Smooth muscle cell of the brain vasculature (primary cell): Measurements from ENCODE around the gene CAPN9.
A peak's percentile ranks its signal among the peaks of the same experiment; 100 is the strongest.

Source experiments
- DNase-seq: peaks from one replicate; pipeline ENCODE4 v3.0.0-alpha.2; 2012; ENCODE audit warnings: low read depth, low spot score

CAPN9 gene

DNA sequence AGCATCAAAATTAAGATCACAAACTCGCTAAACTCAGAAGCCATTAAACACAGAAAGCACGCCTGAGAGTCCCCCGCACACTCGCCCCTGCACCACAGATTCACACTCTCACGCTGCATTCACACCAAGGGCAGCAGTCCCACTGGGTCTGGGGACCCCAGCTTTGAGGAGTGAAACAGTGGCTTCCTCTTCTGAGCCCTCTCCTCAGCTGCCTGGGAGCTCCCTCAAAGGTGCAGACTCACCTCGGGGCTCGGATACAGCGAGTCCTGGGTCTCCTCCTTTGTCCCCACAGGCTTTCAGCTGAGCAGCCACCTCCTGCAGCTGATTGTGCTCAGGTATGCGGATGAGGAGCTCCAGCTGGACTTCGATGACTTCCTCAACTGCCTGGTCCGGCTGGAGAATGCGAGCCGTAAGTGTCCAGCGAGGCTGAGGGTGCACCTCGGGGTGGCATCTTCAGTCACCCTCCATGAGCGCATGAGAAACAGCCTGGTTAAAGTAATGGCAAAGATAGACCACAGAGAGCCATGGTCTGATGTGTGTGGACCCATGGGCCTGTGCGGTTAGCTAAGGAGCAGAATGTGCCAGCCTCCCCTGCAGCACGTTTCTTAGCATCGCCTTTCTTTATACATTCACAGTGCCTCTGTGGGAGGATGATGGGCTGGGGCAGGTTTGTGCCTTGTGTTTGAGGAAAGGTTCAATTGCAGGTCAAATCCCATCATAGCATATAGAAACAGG is 47.9 kb downstream of the CAPN9 start:
- DNase-seq, result no peak

DNA sequence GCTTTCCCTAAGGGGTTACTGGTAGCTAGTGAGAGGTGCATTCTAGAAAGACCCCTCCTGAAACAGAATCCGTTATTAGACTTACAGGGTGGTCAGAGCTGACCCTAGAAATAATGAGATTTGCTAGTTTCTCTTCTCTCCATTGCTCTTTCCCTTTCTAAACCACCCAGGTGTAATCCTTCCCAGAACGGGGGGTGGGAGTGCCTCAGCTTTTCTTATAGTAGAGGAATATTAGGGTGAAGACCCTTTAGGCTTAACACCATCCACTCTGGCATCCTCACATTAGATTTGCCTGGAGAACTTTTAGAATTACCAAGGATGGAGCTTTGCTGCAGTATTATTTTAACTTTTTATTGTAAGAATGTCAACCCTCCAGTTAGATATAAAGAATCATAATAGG is 49.4 kb downstream of the CAPN9 start:
- no peak for DNase-seq

DNA sequence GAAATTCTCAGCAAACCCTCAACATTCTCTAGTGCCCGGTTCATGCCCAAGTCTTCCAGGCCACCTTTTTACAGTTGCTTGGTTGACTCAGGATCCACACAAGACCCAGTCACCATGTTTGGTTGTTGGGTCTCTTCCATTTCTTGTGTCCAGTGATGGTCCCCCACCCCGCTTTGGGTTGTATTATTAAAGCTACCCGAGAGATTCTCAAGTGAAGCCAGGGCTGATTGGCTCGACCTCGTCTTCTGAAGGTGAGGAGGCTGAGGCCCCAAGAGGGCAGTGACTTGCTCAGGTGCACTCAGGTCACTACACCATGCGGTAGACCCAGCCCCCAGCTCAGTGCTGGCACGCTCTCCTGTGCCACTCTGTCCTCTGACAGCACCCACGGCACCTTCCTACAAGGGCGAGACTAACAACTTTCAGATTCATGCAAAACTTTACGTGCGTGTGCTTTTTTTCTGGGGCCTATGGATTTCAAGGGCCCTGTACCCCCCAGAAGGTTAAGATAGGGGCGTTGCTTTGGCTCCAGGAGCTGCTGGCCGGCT is 50.3 kb downstream of the CAPN9 start:
- no peak for DNase-seq

DNA sequence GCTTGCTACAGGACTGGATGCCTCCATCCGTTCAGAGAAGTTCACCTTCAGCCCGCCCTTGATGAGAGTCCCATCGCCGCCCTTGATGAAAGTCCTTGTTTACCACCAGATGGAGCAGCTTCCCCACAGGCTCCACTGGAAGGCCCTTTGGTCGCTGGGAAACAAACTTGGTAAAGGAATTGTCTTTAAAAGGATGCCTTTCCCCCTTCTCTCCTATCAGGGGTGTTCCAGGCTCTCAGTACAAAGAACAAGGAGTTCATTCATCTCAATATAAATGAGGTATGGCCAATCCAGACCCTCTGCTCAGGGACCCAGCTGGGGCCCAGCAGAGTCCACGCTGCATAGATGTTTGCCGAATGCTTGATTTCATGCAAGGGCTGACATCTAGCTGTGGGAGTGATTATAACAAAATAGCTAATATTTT is 50.8 kb downstream of the CAPN9 start:
- DNase-seq, result peak; percentile 46

- no peak for DNase-seq
These were observed 51.3 kb downstream of the CAPN9 start for GRCh38 chr1:230798491-230798890.

DNA sequence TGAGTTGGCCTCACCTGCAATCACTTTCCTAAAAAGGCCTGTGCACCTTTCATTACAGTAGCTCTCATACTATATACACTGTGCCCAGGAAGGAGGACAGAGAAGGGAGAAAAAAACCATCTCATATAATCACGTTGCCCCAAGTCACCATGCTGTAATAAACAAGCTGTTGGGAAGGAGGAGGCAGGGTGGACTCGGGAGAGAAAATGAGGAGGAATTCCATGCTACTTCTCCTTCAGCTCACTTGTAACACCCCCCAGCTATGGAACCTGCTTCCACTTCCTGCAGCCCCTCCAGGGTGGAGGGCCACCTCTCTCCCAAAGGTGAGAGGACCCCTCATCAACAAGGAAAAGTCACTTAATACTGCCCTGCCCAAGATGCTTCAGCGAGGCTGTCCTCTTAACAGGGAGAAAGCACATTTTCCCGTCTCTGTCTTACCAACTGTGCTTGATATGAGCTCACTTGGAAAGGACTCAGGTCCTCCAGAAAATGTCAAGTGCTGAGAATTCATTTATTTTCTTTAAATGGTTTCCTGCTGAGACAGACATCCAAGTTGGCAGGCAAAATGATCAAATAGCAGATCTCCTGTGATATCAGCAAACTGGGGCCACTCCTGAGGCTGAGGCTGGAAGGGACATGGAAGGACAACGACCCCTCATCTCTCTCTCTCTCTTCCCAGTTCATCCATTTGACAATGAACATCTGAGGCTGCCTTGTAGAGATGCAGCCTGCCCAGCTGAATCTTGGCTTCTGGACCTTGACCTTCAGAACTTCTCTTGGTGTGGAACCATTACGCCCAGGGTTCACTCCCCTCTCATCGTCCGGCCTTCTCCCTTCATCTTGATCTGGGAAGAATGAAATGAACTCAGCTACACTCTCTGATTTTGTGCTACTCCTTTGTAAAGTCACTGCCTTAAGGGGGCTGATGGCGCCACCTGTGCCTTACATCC is 54.0 kb downstream of the CAPN9 start:
- DNase-seq, result no peak

- no peak for DNase-seq
These were observed 57.2 kb downstream of the CAPN9 start for GRCh38 chr1:230804396-230804795.

GRCh38 chr1:230806552-230806951 is 59.4 kb downstream of the CAPN9 start:
- no peak for DNase-seq

GRCh38 chr1:230807029-230807428 is 59.8 kb downstream of the CAPN9 start:
- DNase-seq, result no peak

GRCh38 chr1:230807561-230808280 is 60.5 kb downstream of the CAPN9 start:
- DNase-seq, result no peak

DNA sequence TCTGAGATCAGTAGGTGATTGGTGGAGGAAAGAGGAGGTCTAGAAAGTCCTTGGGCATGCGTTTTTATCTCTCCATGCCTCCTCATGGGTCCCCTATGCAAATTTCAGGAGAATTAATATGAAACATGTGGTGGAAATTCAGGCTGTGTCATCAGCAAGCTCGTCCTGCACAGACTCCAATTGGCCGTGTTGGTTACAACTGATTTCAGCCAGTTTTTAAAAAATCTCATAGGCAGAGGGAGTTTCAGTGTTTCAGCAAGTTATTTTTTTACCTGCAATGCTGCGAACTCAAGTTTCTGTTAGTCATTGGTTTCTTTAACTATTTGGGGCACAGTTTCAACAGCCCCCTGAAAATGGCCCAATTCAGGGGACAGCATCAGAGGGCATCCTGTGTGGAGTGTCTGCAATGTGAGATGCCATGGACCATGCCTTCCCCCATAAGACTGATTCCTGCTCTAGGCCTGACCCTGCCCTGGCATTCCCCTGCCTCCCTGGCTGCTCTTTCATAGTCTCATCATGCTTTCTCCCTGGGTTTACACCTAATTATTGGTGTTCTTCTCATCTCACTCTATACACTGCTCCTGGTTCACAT is 61.2 kb downstream of the CAPN9 start:
- DNase-seq, result no peak

DNA sequence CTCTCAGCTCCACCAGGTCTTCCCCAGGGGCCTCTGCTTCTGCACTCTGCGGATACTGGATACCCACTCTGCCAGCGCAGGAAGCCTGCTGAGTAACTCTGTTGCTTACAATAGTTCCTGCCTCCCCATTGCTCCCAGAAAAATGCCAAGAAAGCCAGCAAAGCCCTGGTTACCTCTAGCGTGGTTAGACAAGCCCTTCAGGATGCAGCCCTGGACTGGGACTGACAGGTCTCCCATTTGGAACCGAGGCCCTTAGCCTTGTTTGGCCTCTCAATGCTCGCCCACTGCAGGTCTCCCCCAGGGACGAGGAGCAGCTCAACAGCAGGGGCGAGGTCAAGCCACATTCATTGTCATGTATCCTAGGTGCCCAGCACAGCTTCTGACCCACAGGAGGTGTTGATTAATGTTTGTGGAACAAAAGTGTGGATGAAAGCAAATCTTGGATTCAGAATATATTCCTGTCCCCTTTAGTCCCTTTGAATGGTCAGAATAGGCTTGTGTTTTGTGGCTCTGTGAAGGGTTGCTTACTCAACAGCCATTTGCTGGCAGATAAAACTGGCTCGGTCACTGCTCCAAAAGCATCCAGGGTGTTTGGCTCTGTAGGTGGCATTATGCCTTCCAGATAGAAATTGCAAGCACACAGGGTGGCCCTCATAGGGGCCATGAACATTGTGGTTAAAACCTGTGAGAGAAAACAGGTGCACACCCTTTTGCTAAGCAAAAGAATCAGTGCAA is 62.2 kb downstream of the CAPN9 start:
- no peak for DNase-seq

DNA sequence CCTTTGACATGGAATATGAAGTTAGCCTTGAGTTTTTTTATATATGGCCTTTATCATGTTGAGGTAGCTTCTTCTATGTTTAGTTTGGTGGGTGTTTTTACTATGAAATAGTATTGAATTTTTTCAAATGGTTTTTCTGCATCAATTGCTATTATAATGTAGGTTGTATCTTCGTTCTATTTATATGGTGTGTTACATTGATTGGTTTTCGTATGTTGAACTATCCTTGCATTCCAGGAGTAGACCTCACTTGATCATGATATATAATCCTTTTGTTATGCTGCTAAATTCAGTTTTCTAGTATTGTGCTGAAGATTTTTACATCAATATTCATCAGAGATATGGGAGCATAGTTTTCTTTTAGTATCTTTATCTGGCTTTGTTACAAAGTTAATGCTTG is 65.4 kb downstream of the CAPN9 start:
- DNase-seq, result no peak

DNA sequence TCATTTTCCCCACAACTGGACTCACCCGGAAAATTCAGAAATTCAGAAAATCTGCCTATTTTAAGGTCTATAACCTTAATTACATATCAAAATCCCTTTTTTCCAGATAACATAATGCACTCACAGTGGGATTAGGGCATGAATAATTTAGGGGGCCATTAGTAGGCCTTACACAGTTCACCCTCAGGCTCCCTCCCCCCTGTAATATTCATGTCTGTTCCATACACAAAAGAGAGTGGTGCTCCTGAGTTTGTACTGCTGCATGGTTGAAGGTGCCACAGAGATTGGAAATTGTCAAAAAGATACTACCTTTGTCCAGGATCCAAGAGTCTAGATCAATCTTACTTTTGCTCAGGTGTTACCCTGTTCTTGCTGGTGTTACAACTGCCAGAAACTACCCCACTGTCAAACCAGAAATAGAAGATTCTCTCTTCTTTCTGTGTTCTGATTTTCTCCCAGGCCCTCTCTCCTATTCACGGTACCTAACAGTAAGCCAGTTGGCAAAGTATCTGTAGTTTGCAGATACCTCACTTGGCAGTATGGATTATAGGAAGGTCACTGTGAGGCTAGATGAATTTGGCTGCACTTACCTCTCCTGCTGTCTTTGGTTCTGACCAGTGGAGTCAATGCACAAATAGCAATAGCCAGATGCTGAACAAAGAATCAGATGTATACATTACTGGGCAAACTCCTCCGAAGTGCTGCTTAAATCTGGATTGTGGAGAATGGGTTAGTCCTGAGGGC is 67.9 kb downstream of the CAPN9 start:
- no peak for DNase-seq

GRCh38 chr1:230816018-230816417 is 68.8 kb downstream of the CAPN9 start:
- no peak for DNase-seq

GRCh38 chr1:230818367-230818766 is 71.2 kb downstream of the CAPN9 start:
- DNase-seq, result no peak

DNA sequence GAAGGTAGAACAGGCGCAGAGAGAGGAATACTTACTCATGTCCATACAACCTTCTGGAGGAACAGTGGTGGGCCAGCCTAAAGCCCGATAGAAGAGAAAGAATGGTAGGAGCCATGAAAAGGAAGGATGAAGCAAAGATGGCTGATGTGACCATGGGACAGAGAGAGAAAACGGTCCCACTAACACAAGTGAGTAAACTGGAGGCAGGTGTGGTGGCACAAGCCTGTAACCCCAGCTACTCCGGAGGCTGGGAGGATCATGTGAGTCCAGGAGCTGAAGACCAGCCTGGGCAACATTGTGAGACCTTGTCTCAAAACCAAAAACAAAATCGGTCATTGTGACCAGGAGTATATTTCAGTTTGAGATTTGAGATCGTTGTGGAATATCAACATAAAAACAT is 71.7 kb downstream of the CAPN9 start:
- no peak for DNase-seq

DNA sequence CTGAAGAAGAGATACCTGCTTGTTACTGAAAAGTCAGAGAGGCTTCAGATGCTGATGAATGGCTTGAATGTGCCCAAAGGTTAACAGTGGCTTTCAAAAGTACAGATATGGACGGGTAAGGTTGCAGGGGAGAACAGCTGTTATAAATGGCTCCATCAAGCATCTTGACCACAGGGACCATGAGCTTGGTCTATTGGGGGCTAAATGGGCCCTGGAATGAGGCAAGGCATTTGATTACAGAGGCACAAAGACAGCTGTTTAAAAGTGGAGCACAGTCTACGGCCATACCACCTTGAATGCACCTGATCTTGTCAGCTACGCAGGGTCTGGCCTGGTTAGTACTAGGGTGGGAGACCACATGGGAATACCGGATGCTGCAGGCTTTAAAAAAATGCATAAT is 72.8 kb downstream of the CAPN9 start:
- DNase-seq, result no peak

- no peak for DNase-seq
These were observed 73.4 kb downstream of the CAPN9 start for GRCh38 chr1:230820568-230820967.

- no peak for DNase-seq
These were observed 74.2 kb downstream of the CAPN9 start for GRCh38 chr1:230821346-230821745.
